Measurements from ENCODE around the gene MSL3B.

Gene MSL3B

GRCh38 chr2:233851169-233851568, 17.0 kb downstream of the MSL3B start:
- H3K36me3 ChIP-seq (ENCODE audit: control insufficient read depth, insufficient read depth, low read length) = peaks cover 74% of the 10 kb centered on the region
- no peak overlapping the region for H3K4me3 ChIP-seq
- CTCF ChIA-PET (ENCODE audit: low intra/inter-chr PET ratio) = no interaction called here
- TF ChIP-seq MITF (IDR thresholded peaks at IDR 0.05) (no peak), ATF7 (IDR thresholded peaks at IDR 0.05) (no peak), TCF7 (IDR thresholded peaks at IDR 0.05; ENCODE audit: borderline replicate concordance) (no peak), FOS (IDR thresholded peaks at IDR 0.05; ENCODE audit: extremely low read depth, insufficient read length) (no peak), NFIC (IDR thresholded peaks at IDR 0.05) (0 out of 2 replicates have a peak, but pooled peaks have one; percentile 10), ZBTB40 (IDR thresholded peaks at IDR 0.05) (peak; percentile 93), ZBTB40 (CRISPR knock-in tag; IDR thresholded peaks at IDR 0.05) (peak; percentile 93)
- no peak for ATAC-seq
- H2AFZ ChIP-seq (ENCODE audit: low read depth, low read length) = no peak overlapping the region
- H3K9ac ChIP-seq (ENCODE audit: insufficient read depth in 1 of 2, low read depth in 2 of 2, low read length in 2 of 2) = no peak overlapping the region
- FAIRE-seq = no peak
- H3K27ac ChIP-seq (ENCODE audit: extremely low read depth, low read depth, low read length) = no peak overlapping the region
- H3K4me1 ChIP-seq (replicated peaks in 1 of 2; ENCODE audit: control insufficient read depth in 2 of 2, insufficient read depth in 2 of 2, low read length in 2 of 2) = peaks cover 14 to 16% of the 10 kb centered on the region in 2 experiments; a peak in 4 of 5 replicates
- no peaks in the 10 kb centered on the region for H3K27me3 ChIP-seq (ENCODE audit: control insufficient read depth in 2 of 2, insufficient read depth in 2 of 2, low read length in 2 of 2)
- DNase-seq (ENCODE audit: extremely low read depth in 1 of 4, low spot score in 3 of 4) = no peak
- H3K9me3 ChIP-seq (replicated peaks; ENCODE audit: control insufficient read depth, insufficient read depth, low read depth, low read length) = no peaks in the 10 kb centered on the region
- 92% methylated on average over 6 of the region's 6 CpGs for WGBS (ENCODE audit: insufficient coverage, low coverage, missing lambda C conversion rate)
- H4K20me1 ChIP-seq (replicated peaks; ENCODE audit: control insufficient read depth, insufficient read depth, low read length) = no peaks in the 10 kb centered on the region
- no TSS peak for BruUV-seq (replicated peaks)
- intact Hi-C loops (cut with micrococcal nuclease) = loop anchor here (10.0 kb wide), 1 partner anchor 1264 kb away; no protein-coding TSS in a partner anchor
- in situ Hi-C loops (cut with MboI) = loop anchor here (25.0 kb wide), 1 partner anchor 686 kb away; no protein-coding TSS in a partner anchor
- H3K4me2 ChIP-seq (ENCODE audit: insufficient read depth, low read length) = no peak overlapping the region
- POLR2A ChIA-PET = interaction anchor here (1.8 to 2.1 kb wide), 2 partner anchors 9 to 12 kb away, joined by 6 to 7 read pairs; no protein-coding TSS in a partner anchor
- peaks cover 4% of the 10 kb centered on the region for H3K9me1 ChIP-seq (ENCODE audit: control insufficient read depth, insufficient read depth, low read length)
- peaks cover 79% of the 10 kb centered on the region for H3K79me2 ChIP-seq (ENCODE audit: control insufficient read depth, insufficient read depth, low read length)

Measured in K562 (cell line).